ENCODE measurements around the gene ZNF768. TPM values are rescaled to one million over a fixed set of nuclear protein-coding genes. Genes with fewer than 3 reads are reported as not detected.
"Not testable (repeated sequence)": the region's sequence is repeated elsewhere in the genome, so short reads cannot be mapped to it uniquely, and the experiment has no call there.

The ZNF768 gene
- total RNA-seq, 1 experiment from 2014 or later, result 64.2 TPM

GRCh38 chr16:30543067-30543466, 16.7 kb upstream of the ZNF768 start:
- H3K79me2 ChIP-seq (ENCODE audit: low read depth), result no peaks in the 10 kb centered on the region
- no peak overlapping the region for H2AFZ ChIP-seq
- no peaks in the 10 kb centered on the region for H3K9me3 ChIP-seq (ENCODE audit: insufficient read depth, low read depth)
- H3K27me3 ChIP-seq (ENCODE audit: insufficient read depth, low read depth), result no peaks in the 10 kb centered on the region
- intact Hi-C loops (cut with micrococcal nuclease; ENCODE audit: unreplicated experiment), result no loop called here
- H3K36me3 ChIP-seq (ENCODE audit: low read depth), result no peaks in the 10 kb centered on the region
- TF ChIP-seq EZH2 (IDR thresholded peaks at IDR 0.05; ENCODE audit: low read depth), result no peak
- no peak for TF ChIP-seq CTCF (conservative IDR thresholded peaks at IDR 0.05)
- H4K20me1 ChIP-seq (ENCODE audit: insufficient read depth), result no peaks in the 10 kb centered on the region
- no peak overlapping the region for H3K4me2 ChIP-seq
- no peaks in the 10 kb centered on the region for H3K9me2 ChIP-seq (ENCODE audit: insufficient read depth)
- H3K4me3 ChIP-seq, result no peak overlapping the region
- H3K4me1 ChIP-seq (replicated peaks; ENCODE audit: insufficient read depth), result 0 out of 2 replicates have a peak, but pooled peaks cover 8% of the 10 kb centered on the region
- BruUV-seq (replicated peaks), result no TSS peak
- ChIA-PET POLR2A (ENCODE audit: unreplicated experiment) (interaction anchor here (0.7 kb wide), 1 partner anchor 102 kb away, joined by 7 read pairs; no protein-coding TSS in a partner anchor), CTCF (no interaction called here)
- no peak for DNase-seq
- H3K27ac ChIP-seq, result no peak overlapping the region
- peaks cover 10% of the 10 kb centered on the region; the same call in 1 of the 2 replicates for H3F3A ChIP-seq (ENCODE audit: insufficient read depth, low read depth)

GRCh38 chr16:30541502-30542329, 15.3 kb upstream of the ZNF768 start:
- Histone ChIP-seq H3F3A (ENCODE audit: insufficient read depth, low read depth) (peaks cover 10% of the 10 kb centered on the region; the same call in 1 of the 2 replicates), H3K36me3 (ENCODE audit: low read depth) (no peaks in the 10 kb centered on the region), H3K9me3 (ENCODE audit: insufficient read depth, low read depth) (no peaks in the 10 kb centered on the region), H3K9me2 (ENCODE audit: insufficient read depth) (no peaks in the 10 kb centered on the region), H3K27me3 (ENCODE audit: insufficient read depth, low read depth) (no peaks in the 10 kb centered on the region), H3K4me1 (replicated peaks; ENCODE audit: insufficient read depth) (0 out of 2 replicates have a peak, but pooled peaks cover 8% of the 10 kb centered on the region), H4K20me1 (ENCODE audit: insufficient read depth) (no peaks in the 10 kb centered on the region), H3K79me2 (ENCODE audit: low read depth) (peaks cover 4% of the 10 kb centered on the region; the same call in 1 of the 2 replicates), H3K4me3 (no peak overlapping the region), H2AFZ (no peak overlapping the region), H3K27ac (no peak overlapping the region), H3K4me2 (no peak overlapping the region)
- POLR2A ChIA-PET (ENCODE audit: unreplicated experiment), result no interaction called here
- no peak for TF ChIP-seq CTCF (conservative IDR thresholded peaks at IDR 0.05)
- no peak for TF ChIP-seq EZH2 (IDR thresholded peaks at IDR 0.05; ENCODE audit: low read depth)
- intact Hi-C loops (cut with micrococcal nuclease; ENCODE audit: unreplicated experiment), result no loop called here
- BruUV-seq (replicated peaks), result no TSS peak
- no peak for DNase-seq
- CTCF ChIA-PET, result no interaction called here

- ChIA-PET POLR2A (ENCODE audit: unreplicated experiment) (interaction anchor here (0.7 kb wide), 1 partner anchor 475 kb away, joined by 3 read pairs; the partner anchor contains the start of gene ALDOA), CTCF (interaction anchor here (0.7 kb wide), 1 partner anchor 18 kb away, joined by 5 read pairs; no protein-coding TSS in a partner anchor)
- H4K20me1 ChIP-seq (ENCODE audit: insufficient read depth); H3K27ac ChIP-seq; intact Hi-C loops (cut with micrococcal nuclease; ENCODE audit: unreplicated experiment); H3K9me2 ChIP-seq (ENCODE audit: insufficient read depth); H3K27me3 ChIP-seq (ENCODE audit: insufficient read depth, low read depth); BruUV-seq (replicated peaks); H3K4me3 ChIP-seq; H2AFZ ChIP-seq; DNase-seq; H3K4me2 ChIP-seq; H3K36me3 ChIP-seq (ENCODE audit: low read depth); H3K9me3 ChIP-seq (ENCODE audit: insufficient read depth, low read depth): not testable (repeated sequence)
- H3K4me1 ChIP-seq (replicated peaks; ENCODE audit: insufficient read depth), result peaks cover 15% of the 10 kb centered on the region
- H3K79me2 ChIP-seq (ENCODE audit: low read depth), result peaks cover 10% of the 10 kb centered on the region
- H3F3A ChIP-seq (ENCODE audit: insufficient read depth, low read depth), result peaks cover 14% of the 10 kb centered on the region
Measured at GRCh38 chr16:30540916-30541464, 14.6 kb upstream of the ZNF768 start.

DNA sequence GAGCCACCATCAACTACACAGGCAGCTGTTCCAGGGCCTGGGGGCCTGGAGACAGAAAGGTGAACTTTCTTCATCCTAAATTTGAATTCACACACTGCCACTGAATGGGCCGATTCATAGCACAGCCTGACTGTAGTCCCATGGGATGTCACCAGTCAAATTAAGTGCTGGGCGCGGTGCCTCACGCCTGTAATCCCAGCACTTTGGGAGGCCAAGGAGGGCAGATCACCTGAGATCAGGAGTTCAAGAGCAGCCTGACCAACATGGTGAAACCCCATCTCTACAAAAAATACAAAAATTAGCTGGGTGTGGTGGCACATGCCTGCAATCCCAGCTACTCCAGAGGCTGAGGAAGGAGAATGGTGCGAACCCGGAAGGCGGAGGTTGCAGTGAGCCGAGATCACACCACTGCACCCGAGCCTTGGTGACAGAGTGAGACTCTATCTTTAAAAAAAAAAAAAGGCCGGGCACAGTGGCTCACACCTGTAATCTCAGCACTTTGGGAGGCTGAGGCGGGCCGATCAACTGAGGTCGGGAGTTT, 13.7 kb upstream of the ZNF768 start:
- ChIA-PET POLR2A (ENCODE audit: unreplicated experiment) (interaction anchor here (0.7 kb wide), 1 partner anchor 491 kb away, joined by 22 read pairs; no protein-coding TSS in a partner anchor), CTCF (interaction anchor here (0.7 kb wide), 1 partner anchor 17 kb away, joined by 5 read pairs; no protein-coding TSS in a partner anchor)
- Histone ChIP-seq H3K79me2 (ENCODE audit: low read depth) (peaks cover 20% of the 10 kb centered on the region), H3K4me1 (replicated peaks; ENCODE audit: insufficient read depth) (peaks cover 19% of the 10 kb centered on the region), H3K27ac (peak overlapping the region; percentile 32; the same call in 1 of the 2 replicates), H3F3A (ENCODE audit: insufficient read depth, low read depth) (peaks cover 16% of the 10 kb centered on the region)
- H3K9me2 ChIP-seq (ENCODE audit: insufficient read depth); intact Hi-C loops (cut with micrococcal nuclease; ENCODE audit: unreplicated experiment); BruUV-seq (replicated peaks); DNase-seq; H3K27me3 ChIP-seq (ENCODE audit: insufficient read depth, low read depth); H3K9me3 ChIP-seq (ENCODE audit: insufficient read depth, low read depth); H3K4me3 ChIP-seq; H3K4me2 ChIP-seq; H3K36me3 ChIP-seq (ENCODE audit: low read depth); H4K20me1 ChIP-seq (ENCODE audit: insufficient read depth); H2AFZ ChIP-seq: not testable (repeated sequence)
